Bronchial epithelial cell (primary cell): ENCODE data around the gene DNAJC6. TPM values are rescaled to one million over a fixed set of nuclear protein-coding genes. Genes with fewer than 3 reads are reported as not detected.

ENCODE experiments used
- DNase-seq: peaks from one replicate; pipeline ENCODE4 v3.0.0-alpha.2; 2010; ENCODE audit warnings: low read depth
- FAIRE-seq: peaks from 2 replicates; lab custom pipeline; 2011; peaks lifted over from hg19 to GRCh38; lab: Jason Lieb, UNC
- H3K27me3 ChIP-seq: 2 replicates; pipeline ENCODE4 v1.5.1; 2011; ENCODE audit warnings: low read length; ENCODE audit not compliant: control insufficient read depth, insufficient read depth
- H3K36me3 ChIP-seq: 2 replicates; pipeline ENCODE4 v1.5.1; 2011; ENCODE audit warnings: low read length; ENCODE audit not compliant: control insufficient read depth, insufficient read depth
- H3K4me3 ChIP-seq: 2 replicates; pipeline ENCODE4 v1.5.1; 2011; ENCODE audit warnings: mild to moderate bottlenecking, low read depth, low read length, control low read depth
- total RNA-seq: library from RNA; depleted of rRNA; stranded (reverse); fragments of >200 nt; gene quantifications from 2 replicates; pipeline ENCODE4 v1.2.1, GENCODE V29; 2014
- TF ChIP-seq, protein P1 (sequence below): IDR thresholded peaks from 2 replicates; pipeline ENCODE4 v1.5.1; 2011; ENCODE audit warnings: mild to moderate bottlenecking, moderate library complexity, low read length, control low read depth, inconsistent platforms; ENCODE audit not compliant: insufficient read depth, severe bottlenecking

The DNAJC6 gene
- total RNA-seq, 1 donor from 2014 or later: 2.1 TPM

DNA sequence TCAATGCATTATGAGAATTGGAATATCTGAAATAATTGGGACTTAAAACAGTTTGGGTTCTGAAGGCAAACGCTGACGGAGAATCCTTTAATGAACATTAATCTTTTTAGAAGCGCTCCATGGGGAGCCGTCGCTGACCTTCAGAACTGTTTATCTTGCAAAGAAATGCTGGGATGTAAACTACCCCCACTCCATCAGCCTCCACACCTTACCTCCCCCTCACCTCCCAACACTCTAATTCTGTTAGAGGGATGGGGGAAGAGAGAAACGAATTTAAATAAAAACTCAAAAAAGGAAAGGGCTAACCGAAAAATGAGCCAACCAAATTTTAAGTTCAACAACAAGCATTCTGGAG, 44.1 kb upstream of the DNAJC6 start:
- Histone ChIP-seq H3K36me3 (no peaks in the 10 kb centered on the region), H3K4me3 (peak overlapping the region; percentile 40), H3K27me3 (no peaks in the 10 kb centered on the region)
- DNase-seq (no peak), FAIRE-seq (no peak)
- TF ChIP-seq, protein P1, sequence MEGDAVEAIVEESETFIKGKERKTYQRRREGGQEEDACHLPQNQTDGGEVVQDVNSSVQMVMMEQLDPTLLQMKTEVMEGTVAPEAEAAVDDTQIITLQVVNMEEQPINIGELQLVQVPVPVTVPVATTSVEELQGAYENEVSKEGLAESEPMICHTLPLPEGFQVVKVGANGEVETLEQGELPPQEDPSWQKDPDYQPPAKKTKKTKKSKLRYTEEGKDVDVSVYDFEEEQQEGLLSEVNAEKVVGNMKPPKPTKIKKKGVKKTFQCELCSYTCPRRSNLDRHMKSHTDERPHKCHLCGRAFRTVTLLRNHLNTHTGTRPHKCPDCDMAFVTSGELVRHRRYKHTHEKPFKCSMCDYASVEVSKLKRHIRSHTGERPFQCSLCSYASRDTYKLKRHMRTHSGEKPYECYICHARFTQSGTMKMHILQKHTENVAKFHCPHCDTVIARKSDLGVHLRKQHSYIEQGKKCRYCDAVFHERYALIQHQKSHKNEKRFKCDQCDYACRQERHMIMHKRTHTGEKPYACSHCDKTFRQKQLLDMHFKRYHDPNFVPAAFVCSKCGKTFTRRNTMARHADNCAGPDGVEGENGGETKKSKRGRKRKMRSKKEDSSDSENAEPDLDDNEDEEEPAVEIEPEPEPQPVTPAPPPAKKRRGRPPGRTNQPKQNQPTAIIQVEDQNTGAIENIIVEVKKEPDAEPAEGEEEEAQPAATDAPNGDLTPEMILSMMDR: no peak

DNA sequence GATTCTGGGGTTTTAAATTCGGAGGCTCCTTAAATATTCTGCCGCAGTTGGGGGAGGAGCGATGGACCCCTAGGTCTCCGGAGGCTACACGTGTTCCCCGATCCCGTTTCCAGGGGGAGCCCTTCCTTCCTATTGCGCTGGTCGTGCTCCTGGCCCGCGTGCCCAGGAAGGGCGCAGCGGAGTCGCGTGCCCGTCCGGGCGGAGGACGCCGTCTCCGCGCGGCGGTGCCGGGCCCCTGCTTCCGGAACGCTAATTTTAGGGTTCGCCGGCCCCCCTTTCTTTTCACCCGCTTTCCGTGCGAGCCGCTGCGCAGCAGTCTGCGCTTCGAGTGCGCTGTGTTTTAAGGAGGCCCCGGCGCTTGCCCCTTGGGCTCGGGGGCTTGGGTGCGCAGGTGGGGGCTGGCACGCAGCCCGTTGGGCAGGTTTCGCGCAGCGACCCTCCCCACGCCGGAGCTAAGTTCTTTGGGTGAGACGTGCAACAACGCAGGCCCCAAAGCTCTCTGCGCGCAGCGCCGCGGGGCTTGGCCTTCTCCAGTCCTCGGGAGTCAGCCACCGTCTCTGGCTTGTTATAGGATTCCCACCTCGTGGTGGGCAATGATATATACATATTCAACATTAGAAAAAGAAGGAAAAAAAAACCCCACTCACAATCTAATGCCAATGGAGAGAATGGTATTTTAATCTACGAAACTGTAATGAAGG, 43.5 kb upstream of the DNAJC6 start:
- DNase-seq (peak; percentile 20), FAIRE-seq (no peak)
- Histone ChIP-seq H3K4me3 (peak overlapping the region; percentile 40), H3K36me3 (no peaks in the 10 kb centered on the region), H3K27me3 (no peaks in the 10 kb centered on the region)
- TF ChIP-seq, protein P1: peak; percentile 46

DNA sequence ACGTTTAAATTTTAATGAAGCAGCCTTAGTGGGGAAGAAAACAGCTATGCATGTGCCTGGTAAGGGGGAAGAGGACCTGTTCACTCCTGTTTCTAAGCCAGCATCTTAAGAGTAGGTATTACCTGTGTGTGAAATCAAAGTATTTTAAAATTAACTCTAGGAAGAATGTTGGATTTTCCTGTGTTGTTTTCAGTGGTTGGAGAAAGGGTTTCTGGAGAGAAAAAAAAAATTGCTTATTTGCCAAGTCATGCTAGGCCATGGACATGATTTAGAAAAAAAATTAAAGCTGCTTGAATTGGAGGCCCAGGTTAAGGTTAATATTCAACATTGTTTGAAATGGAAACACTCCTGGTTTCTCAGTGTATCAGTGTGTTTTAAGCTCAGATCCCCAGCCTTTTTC, 42.9 kb upstream of the DNAJC6 start:
- DNase-seq (no peak), FAIRE-seq (no peak)
- Histone ChIP-seq H3K27me3 (no peaks in the 10 kb centered on the region), H3K36me3 (no peaks in the 10 kb centered on the region), H3K4me3 (no peak overlapping the region)
- TF ChIP-seq, protein P1: no peak

DNA sequence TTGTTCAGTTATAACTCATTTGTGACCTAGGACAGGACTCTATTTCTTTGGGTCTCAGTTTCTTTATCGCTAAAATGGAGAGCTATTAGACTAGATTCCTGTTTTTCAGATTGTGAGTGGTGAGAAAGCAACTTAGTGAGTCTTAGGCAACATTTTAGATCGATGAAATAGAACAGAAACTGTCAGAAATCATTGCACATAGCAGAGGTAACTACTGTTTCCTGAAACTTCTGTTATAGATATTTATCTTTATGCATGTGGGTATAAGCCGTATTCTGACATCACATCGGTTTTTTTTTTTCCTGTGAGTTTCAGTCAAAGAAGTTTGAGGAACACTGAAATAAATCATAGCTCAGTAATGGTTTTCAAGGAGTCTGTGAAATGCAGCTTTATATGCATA, 42.1 kb upstream of the DNAJC6 start:
- no peak for FAIRE-seq
- H3K27me3 ChIP-seq: no peaks in the 10 kb centered on the region
- no peak for DNase-seq
- H3K4me3 ChIP-seq: no peak overlapping the region
- TF ChIP-seq, protein P1: no peak
- no peaks in the 10 kb centered on the region for H3K36me3 ChIP-seq

DNA sequence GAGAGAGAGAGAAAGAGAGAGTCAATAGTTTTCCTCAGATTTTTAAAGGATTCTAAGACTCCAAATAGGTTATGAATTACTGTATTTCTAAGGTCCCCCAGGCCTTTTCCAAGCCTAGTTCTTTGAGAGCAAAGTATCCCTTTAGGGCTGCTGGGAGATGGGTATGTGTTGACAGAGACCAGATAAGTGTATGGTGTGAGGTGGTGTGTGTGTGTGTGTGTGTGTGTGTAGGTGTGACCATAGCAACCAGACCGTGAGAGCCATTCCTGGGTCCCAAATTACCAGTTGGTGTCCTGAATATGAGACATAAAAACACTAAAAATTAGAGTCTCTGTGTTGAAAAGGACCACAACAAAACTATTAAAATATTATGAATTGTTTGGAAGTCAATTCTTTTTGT, 41.7 kb upstream of the DNAJC6 start:
- DNase-seq (no peak), FAIRE-seq (no peak)
- Histone ChIP-seq H3K4me3 (no peak overlapping the region), H3K27me3 (no peaks in the 10 kb centered on the region), H3K36me3 (no peaks in the 10 kb centered on the region)
- TF ChIP-seq, protein P1: no peak

DNA sequence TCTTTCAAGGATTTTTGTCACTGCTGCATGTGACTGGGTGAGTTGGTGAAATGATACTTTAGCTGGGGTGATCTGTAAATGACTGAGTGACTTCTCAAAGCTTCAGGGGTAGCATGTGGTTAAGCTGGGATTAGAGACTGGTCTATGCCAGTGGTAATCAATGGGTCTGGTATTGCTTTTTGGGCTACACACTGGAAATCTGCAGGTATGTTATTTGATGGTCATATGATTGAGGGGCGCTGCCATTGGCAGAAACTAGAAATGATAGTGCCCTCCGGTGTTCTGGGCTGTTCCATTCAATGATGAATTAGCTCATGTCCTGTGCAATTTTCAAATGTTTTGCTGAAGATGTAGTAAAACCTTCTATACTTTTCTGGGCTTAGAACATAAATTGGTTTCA, 39.7 kb upstream of the DNAJC6 start:
- FAIRE-seq: no peak
- Histone ChIP-seq H3K36me3 (no peaks in the 10 kb centered on the region), H3K27me3 (no peaks in the 10 kb centered on the region), H3K4me3 (no peak overlapping the region)
- DNase-seq: no peak
- TF ChIP-seq, protein P1: no peak
